DND-41 (cell line): Measurements from ENCODE around the gene CRIP1.

Experiments used
- EZH2 ChIP-seq: IDR thresholded peaks from 3 replicates; pipeline ENCODE4 v1.6.1; 2012; ENCODE audit warnings: borderline replicate concordance, low read depth, mild to moderate bottlenecking, moderate library complexity, low read length, inconsistent platforms; ENCODE audit not compliant: severe bottlenecking
- TF ChIP-seq, protein P1 (sequence below): IDR thresholded peaks from 2 replicates; pipeline ENCODE4 v1.5.1; 2012; ENCODE audit warnings: borderline replicate concordance, low read length, moderate library complexity, mild to moderate bottlenecking; ENCODE audit not compliant: poor library complexity, severe bottlenecking; ENCODE audit errors: extremely low read depth

DNA sequence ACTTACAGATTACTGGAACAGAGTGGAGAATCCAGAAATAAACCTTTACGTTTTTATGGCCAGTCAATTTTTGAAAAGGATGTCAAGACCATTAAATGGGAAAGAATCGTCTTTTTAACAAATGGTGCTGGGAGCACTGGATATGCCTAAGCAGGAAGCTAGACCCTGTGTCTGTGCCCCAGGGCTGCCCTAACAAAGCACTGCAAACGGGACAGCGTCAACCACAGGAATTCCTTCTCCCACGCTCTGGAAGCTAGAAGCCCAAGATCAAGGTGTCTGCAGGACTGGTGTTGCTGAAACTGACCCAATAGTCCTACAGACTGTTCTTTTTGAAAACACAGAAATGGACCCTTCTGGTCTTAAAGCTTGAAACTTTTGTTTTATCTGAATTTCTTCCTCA is 30.4 kb downstream of the CRIP1 start:
- TF ChIP-seq, protein P1, sequence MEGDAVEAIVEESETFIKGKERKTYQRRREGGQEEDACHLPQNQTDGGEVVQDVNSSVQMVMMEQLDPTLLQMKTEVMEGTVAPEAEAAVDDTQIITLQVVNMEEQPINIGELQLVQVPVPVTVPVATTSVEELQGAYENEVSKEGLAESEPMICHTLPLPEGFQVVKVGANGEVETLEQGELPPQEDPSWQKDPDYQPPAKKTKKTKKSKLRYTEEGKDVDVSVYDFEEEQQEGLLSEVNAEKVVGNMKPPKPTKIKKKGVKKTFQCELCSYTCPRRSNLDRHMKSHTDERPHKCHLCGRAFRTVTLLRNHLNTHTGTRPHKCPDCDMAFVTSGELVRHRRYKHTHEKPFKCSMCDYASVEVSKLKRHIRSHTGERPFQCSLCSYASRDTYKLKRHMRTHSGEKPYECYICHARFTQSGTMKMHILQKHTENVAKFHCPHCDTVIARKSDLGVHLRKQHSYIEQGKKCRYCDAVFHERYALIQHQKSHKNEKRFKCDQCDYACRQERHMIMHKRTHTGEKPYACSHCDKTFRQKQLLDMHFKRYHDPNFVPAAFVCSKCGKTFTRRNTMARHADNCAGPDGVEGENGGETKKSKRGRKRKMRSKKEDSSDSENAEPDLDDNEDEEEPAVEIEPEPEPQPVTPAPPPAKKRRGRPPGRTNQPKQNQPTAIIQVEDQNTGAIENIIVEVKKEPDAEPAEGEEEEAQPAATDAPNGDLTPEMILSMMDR = no peak
- no peak for TF ChIP-seq EZH2
